MM.1S (cell line): ENCODE measurements around the gene NMNAT3.

Source experiments
- EZH2 ChIP-seq: fragments of 300-600 bp; sonication (generic); optimal IDR thresholded peaks from 2 replicates; pipeline ENCODE3; 2017; ENCODE audit warnings: low read depth, mild to moderate bottlenecking, antibody characterized with exemption, low read length, mixed read lengths
- TF ChIP-seq, protein P1 (sequence below): fragments of 300-600 bp; sonication (generic); IDR thresholded peaks from 2 replicates; pipeline ENCODE4 v1.5.1; 2016; ENCODE audit warnings: antibody characterized with exemption, low read length, mixed read lengths

DNA sequence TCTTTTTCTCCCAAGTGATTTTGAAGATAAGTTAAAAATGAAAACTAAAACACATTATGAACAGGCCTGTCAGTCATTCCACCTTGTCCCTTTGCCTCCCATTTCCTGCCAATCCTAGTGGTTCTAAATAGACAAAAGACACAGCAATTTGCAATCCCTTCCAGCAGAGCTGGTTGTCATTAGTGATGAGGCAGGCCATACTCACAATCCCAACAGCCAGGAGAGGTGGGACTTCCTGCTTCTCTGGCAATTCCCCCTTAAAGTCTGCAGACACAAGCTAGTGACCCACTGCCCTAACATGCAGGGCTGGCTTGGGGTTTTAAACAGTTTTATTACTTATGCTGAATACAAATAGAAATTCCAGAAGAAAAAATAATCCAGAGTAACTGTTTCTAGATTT is 99.9 kb downstream of the NMNAT3 start:
- TF ChIP-seq, protein P1, sequence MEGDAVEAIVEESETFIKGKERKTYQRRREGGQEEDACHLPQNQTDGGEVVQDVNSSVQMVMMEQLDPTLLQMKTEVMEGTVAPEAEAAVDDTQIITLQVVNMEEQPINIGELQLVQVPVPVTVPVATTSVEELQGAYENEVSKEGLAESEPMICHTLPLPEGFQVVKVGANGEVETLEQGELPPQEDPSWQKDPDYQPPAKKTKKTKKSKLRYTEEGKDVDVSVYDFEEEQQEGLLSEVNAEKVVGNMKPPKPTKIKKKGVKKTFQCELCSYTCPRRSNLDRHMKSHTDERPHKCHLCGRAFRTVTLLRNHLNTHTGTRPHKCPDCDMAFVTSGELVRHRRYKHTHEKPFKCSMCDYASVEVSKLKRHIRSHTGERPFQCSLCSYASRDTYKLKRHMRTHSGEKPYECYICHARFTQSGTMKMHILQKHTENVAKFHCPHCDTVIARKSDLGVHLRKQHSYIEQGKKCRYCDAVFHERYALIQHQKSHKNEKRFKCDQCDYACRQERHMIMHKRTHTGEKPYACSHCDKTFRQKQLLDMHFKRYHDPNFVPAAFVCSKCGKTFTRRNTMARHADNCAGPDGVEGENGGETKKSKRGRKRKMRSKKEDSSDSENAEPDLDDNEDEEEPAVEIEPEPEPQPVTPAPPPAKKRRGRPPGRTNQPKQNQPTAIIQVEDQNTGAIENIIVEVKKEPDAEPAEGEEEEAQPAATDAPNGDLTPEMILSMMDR = no peak
- no peak for TF ChIP-seq EZH2
